Smooth muscle cell (in vitro differentiated cells): ENCODE results near the gene SORCS3. TPM values are rescaled to one million over a fixed set of nuclear protein-coding genes. Genes with fewer than 3 reads are reported as not detected.

ENCODE experiments used
- DNase-seq: peaks from one replicate; lab custom pipeline; 2025; ENCODE audit not compliant: unreplicated experiment; lab: John Stamatoyannopoulos, UW
- H2AFZ ChIP-seq: fragments of 200-600 bp; sonication (generic); 2 replicates; pipeline ENCODE4 v1.6.0; 2016; ENCODE audit warnings: antibody characterized with exemption, low read depth, mild to moderate bottlenecking
- H3F3A ChIP-seq: fragments of 200-600 bp; sonication (generic); 2 replicates; pipeline ENCODE4 v1.6.0; 2017; ENCODE audit warnings: antibody characterized with exemption, low read depth
- H3K27ac ChIP-seq: fragments of 200-600 bp; sonication (generic); 2 replicates; pipeline ENCODE4 v1.5.1; 2016; ENCODE audit warnings: low read depth, mild to moderate bottlenecking
- H3K27me3 ChIP-seq: fragments of 200-600 bp; sonication (generic); 2 replicates; pipeline ENCODE4 v1.6.1; 2016; ENCODE audit warnings: low read depth, mild to moderate bottlenecking
- H3K36me3 ChIP-seq: fragments of 200-600 bp; sonication (generic); 2 replicates; pipeline ENCODE4 v1.5.1; 2016; ENCODE audit warnings: low read depth
- H3K4me1 ChIP-seq: fragments of 200-600 bp; sonication (generic); 2 replicates; pipeline ENCODE4 v1.5.1; 2016; ENCODE audit warnings: low read depth
- H3K4me2 ChIP-seq: fragments of 200-600 bp; sonication (generic); 2 replicates; pipeline ENCODE4 v1.6.0; 2016; ENCODE audit warnings: mild to moderate bottlenecking
- H3K4me3 ChIP-seq: fragments of 200-600 bp; sonication (generic); 2 replicates; pipeline ENCODE4 v1.5.1; 2016; ENCODE audit warnings: mild to moderate bottlenecking
- H3K79me2 ChIP-seq: fragments of 200-600 bp; sonication (generic); 2 replicates; pipeline ENCODE4 v1.6.0; 2016; ENCODE audit warnings: low read depth, mild to moderate bottlenecking
- H3K9ac ChIP-seq: fragments of 200-600 bp; sonication (generic); 2 replicates; pipeline ENCODE4 v1.6.0; 2016; ENCODE audit warnings: low read depth
- H3K9me3 ChIP-seq: fragments of 200-600 bp; sonication (generic); replicated peaks from 2 replicates; pipeline ENCODE4 v1.5.1; 2016; ENCODE audit warnings: low read depth
- H4K20me1 ChIP-seq: fragments of 200-600 bp; sonication (generic); 2 replicates; pipeline ENCODE4 v1.6.0; 2016; ENCODE audit warnings: low read depth
- CTCF ChIP-seq: fragments of 200-600 bp; sonication (generic); IDR thresholded peaks from 2 replicates; pipeline ENCODE4 v1.5.1; 2017; ENCODE audit warnings: borderline replicate concordance, mild to moderate bottlenecking, antibody characterized with exemption; ENCODE audit not compliant: insufficient read depth, poor library complexity, severe bottlenecking
- WGBS: methylation state at CpG from one replicate; pipeline ENCODE4 v1.1.7; 2016; ENCODE audit warnings: low lambda C conversion rate; 5-methylcytosine and 5-hydroxymethylcytosine counted together
- polyA plus RNA-seq: library from polyadenylated mRNA; unstranded; fragments of >200 nt; fragmentation: Nextera tagmentation; extraction: Ambion mirVana; gene quantifications from 2 replicates; pipeline ENCODE4 v1.2.1, GENCODE V29; 2016
- total RNA-seq: library from RNA; depleted of rRNA; stranded (reverse); fragments of >200 nt; gene quantifications from 2 replicates; pipeline ENCODE4 v1.2.3, GENCODE V29; 2014

SORCS3 gene
- total and polyA plus RNA-seq, 2 experiments from 2014 or later, result not detected

GRCh38 chr10:104735757-104736391 is 94.8 kb downstream of the SORCS3 start:
- Histone ChIP-seq H3K9ac (no peak overlapping the region), H2AFZ (no peak overlapping the region), H3K27me3 (peaks cover 77% of the 10 kb centered on the region), H3K4me2 (peak overlapping the region; percentile 46), H3K4me1 (peaks cover 17% of the 10 kb centered on the region), H3K4me3 (no peak overlapping the region), H3F3A (no peaks in the 10 kb centered on the region), H3K79me2 (no peaks in the 10 kb centered on the region), H3K9me3 (no peaks in the 10 kb centered on the region), H3K27ac (no peak overlapping the region), H4K20me1 (no peaks in the 10 kb centered on the region), H3K36me3 (no peaks in the 10 kb centered on the region)
- TF ChIP-seq CTCF, result no peak
- 42% methylated on average over 10 of the region's 10 CpGs for whole genome bisulfite sequencing
- no peak for DNase-seq

- TF ChIP-seq CTCF, result no peak
- 67% methylated on average over 3 of the region's 3 CpGs for WGBS
- no peak for DNase-seq
Observed at GRCh38 chr10:104741127-104741526, 100.0 kb downstream of the SORCS3 start.

DNA sequence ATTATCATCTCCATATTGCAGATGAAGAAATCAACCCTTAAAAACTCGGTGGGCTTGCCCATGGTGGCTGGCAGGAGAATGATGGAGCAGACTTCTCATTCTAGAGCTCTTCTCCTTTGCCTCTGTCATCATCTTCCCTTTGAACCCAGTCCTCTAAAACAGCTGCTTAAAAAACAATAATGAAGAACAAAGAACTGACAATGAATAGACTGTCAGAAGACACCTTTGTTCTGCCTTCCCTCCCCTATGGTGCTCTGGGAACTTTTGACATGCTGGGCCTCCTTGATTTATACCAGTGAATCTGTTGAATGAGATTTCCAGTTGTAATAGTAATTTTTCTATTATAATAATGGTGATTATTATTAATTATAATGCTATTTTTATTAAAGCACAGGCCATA is 103.0 kb downstream of the SORCS3 start:
- no peaks in the 10 kb centered on the region for H4K20me1 ChIP-seq
- H3K9me3 ChIP-seq, result no peaks in the 10 kb centered on the region
- no peaks in the 10 kb centered on the region for H3K79me2 ChIP-seq
- H3K4me1 ChIP-seq, result no peaks in the 10 kb centered on the region
- no peak for DNase-seq
- no peak overlapping the region for H3K4me2 ChIP-seq
- peaks cover 60% of the 10 kb centered on the region for H3K27me3 ChIP-seq
- no peaks in the 10 kb centered on the region for H3K36me3 ChIP-seq
- no peaks in the 10 kb centered on the region for H3F3A ChIP-seq
- 81% methylated on average over 1 of the region's 1 CpG for WGBS
- no peak overlapping the region for H3K27ac ChIP-seq
- H2AFZ ChIP-seq, result no peak overlapping the region
- no peak overlapping the region for H3K4me3 ChIP-seq
- H3K9ac ChIP-seq, result no peak overlapping the region
- no peak for TF ChIP-seq CTCF

More at GRCh38 chr10:104741127-104741526, 100.0 kb downstream of the SORCS3 start:
- H3K4me2 ChIP-seq, result no peak overlapping the region
- no peaks in the 10 kb centered on the region for H3K79me2 ChIP-seq
- no peak overlapping the region for H2AFZ ChIP-seq
- H3K4me3 ChIP-seq, result no peak overlapping the region
- H3K27me3 ChIP-seq, result peaks cover 57% of the 10 kb centered on the region
- no peaks in the 10 kb centered on the region for H4K20me1 ChIP-seq
- peaks cover under 1% of the 10 kb centered on the region for H3K4me1 ChIP-seq
- no peaks in the 10 kb centered on the region for H3K36me3 ChIP-seq
- H3K27ac ChIP-seq, result no peak overlapping the region
- no peaks in the 10 kb centered on the region for H3K9me3 ChIP-seq
- no peak overlapping the region for H3K9ac ChIP-seq
- no peaks in the 10 kb centered on the region for H3F3A ChIP-seq

- Histone ChIP-seq H3K4me1 (no peaks in the 10 kb centered on the region), H2AFZ (no peak overlapping the region), H3K4me3 (no peak overlapping the region), H3K27ac (no peak overlapping the region), H3K9ac (no peak overlapping the region), H3K9me3 (no peaks in the 10 kb centered on the region), H3K36me3 (no peaks in the 10 kb centered on the region), H3K27me3 (peaks cover 52% of the 10 kb centered on the region), H3K79me2 (no peaks in the 10 kb centered on the region), H4K20me1 (no peaks in the 10 kb centered on the region), H3F3A (no peaks in the 10 kb centered on the region), H3K4me2 (no peak overlapping the region)
- no peak for TF ChIP-seq CTCF
- DNase-seq, result no peak
- WGBS, result 66% methylated on average over 2 of the region's 2 CpGs
Observed at GRCh38 chr10:104750291-104750690, 109.2 kb downstream of the SORCS3 start.
